ENCODE data around the gene PTPRZ1. TPM values are rescaled to one million over a fixed set of nuclear protein-coding genes. Genes with fewer than 3 reads are reported as not detected.

Gene PTPRZ1
- total RNA-seq, 1 experiment from 2014 or later, result not detected

- no peaks in the 10 kb centered on the region for H3F3A ChIP-seq (ENCODE audit: low read length, unreplicated experiment)
- intact Hi-C loops (cut with micrococcal nuclease), result no loop called here
- no peaks in the 10 kb centered on the region for H3K36me3 ChIP-seq (ENCODE audit: low read depth, low read length)
- no peaks in the 10 kb centered on the region for H3K9me2 ChIP-seq (replicated peaks; ENCODE audit: low read length)
- H3K9me3 ChIP-seq (ENCODE audit: low read length), result no peaks in the 10 kb centered on the region
- no TSS peak for BruUV-seq (replicated peaks)
- ChIA-PET POLR2A (ENCODE audit: unreplicated experiment) (no interaction called here), CTCF (no interaction called here)
- ATAC-seq, result no peak
- H3K4me3 ChIP-seq (ENCODE audit: low read length), result no peak overlapping the region
- DNase-seq, result no peak
- H3K4me1 ChIP-seq (ENCODE audit: insufficient read depth, low read length), result no peaks in the 10 kb centered on the region
- no peak overlapping the region for H2AFZ ChIP-seq (ENCODE audit: low read length)
- peaks cover 19% of the 10 kb centered on the region; the same call in 1 of the 2 replicates for H3K27me3 ChIP-seq (ENCODE audit: low read length)
- no peak overlapping the region for H3K9ac ChIP-seq (ENCODE audit: low read length)
- H3K79me2 ChIP-seq (ENCODE audit: low read length), result no peaks in the 10 kb centered on the region
- H4K20me1 ChIP-seq (ENCODE audit: low read length), result no peaks in the 10 kb centered on the region
- no peak overlapping the region for H3K4me2 ChIP-seq (ENCODE audit: low read length)
- no peak overlapping the region for H3K27ac ChIP-seq (ENCODE audit: low read length)
- TF ChIP-seq EZH2phosphoT487 (IDR thresholded peaks at IDR 0.05; ENCODE audit: borderline replicate concordance, low read length) (no peak), EZH2 (IDR thresholded peaks at IDR 0.05; ENCODE audit: low read length, unreplicated experiment) (no peak), CTCF (conservative IDR thresholded peaks at IDR 0.05; ENCODE audit: low read depth, low read length) (no peak)
These were observed 65.6 kb downstream of the PTPRZ1 start for GRCh38 chr7:121938429-121938996.

GRCh38 chr7:121940918-121941317 is 68.0 kb downstream of the PTPRZ1 start:
- BruUV-seq (replicated peaks), result no TSS peak
- Histone ChIP-seq H3K79me2 (ENCODE audit: low read length) (no peaks in the 10 kb centered on the region), H3K4me2 (ENCODE audit: low read length) (no peak overlapping the region), H3K27me3 (ENCODE audit: low read length) (peaks cover 11% of the 10 kb centered on the region; the same call in 1 of the 2 replicates), H3K36me3 (ENCODE audit: low read depth, low read length) (no peaks in the 10 kb centered on the region), H3K9me3 (ENCODE audit: low read length) (no peaks in the 10 kb centered on the region), H3K4me1 (ENCODE audit: insufficient read depth, low read length) (peaks cover 10% of the 10 kb centered on the region; the same call in 1 of the 2 replicates), H3K9ac (ENCODE audit: low read length) (no peak overlapping the region), H3K9me2 (replicated peaks; ENCODE audit: low read length) (no peaks in the 10 kb centered on the region), H3K4me3 (ENCODE audit: low read length) (no peak overlapping the region), H3F3A (ENCODE audit: low read length, unreplicated experiment) (no peaks in the 10 kb centered on the region), H2AFZ (ENCODE audit: low read length) (no peak overlapping the region), H4K20me1 (ENCODE audit: low read length) (no peaks in the 10 kb centered on the region), H3K27ac (ENCODE audit: low read length) (no peak overlapping the region)
- TF ChIP-seq CTCF (conservative IDR thresholded peaks at IDR 0.05; ENCODE audit: low read depth, low read length), result no peak
- no peak for TF ChIP-seq EZH2 (IDR thresholded peaks at IDR 0.05; ENCODE audit: low read length, unreplicated experiment)
- TF ChIP-seq EZH2phosphoT487 (IDR thresholded peaks at IDR 0.05; ENCODE audit: borderline replicate concordance, low read length), result no peak
- DNase-seq, result no peak
- no peak for ATAC-seq
- ChIA-PET POLR2A (ENCODE audit: unreplicated experiment) (no interaction called here), CTCF (no interaction called here)
- intact Hi-C loops (cut with micrococcal nuclease), result no loop called here

GRCh38 chr7:121941830-121942229 is 68.9 kb downstream of the PTPRZ1 start:
- CTCF ChIA-PET, result no interaction called here
- Histone ChIP-seq H3K27ac (ENCODE audit: low read length) (no peak overlapping the region), H3K9me3 (ENCODE audit: low read length) (no peaks in the 10 kb centered on the region), H3F3A (ENCODE audit: low read length, unreplicated experiment) (no peaks in the 10 kb centered on the region), H3K9me2 (replicated peaks; ENCODE audit: low read length) (no peaks in the 10 kb centered on the region), H3K4me3 (ENCODE audit: low read length) (no peak overlapping the region), H3K4me1 (ENCODE audit: insufficient read depth, low read length) (peaks cover 10% of the 10 kb centered on the region; the same call in 1 of the 2 replicates), H3K79me2 (ENCODE audit: low read length) (no peaks in the 10 kb centered on the region), H3K4me2 (ENCODE audit: low read length) (no peak overlapping the region), H3K9ac (ENCODE audit: low read length) (no peak overlapping the region), H2AFZ (ENCODE audit: low read length) (no peak overlapping the region), H3K27me3 (ENCODE audit: low read length) (peaks cover 11% of the 10 kb centered on the region; the same call in 1 of the 2 replicates), H4K20me1 (ENCODE audit: low read length) (no peaks in the 10 kb centered on the region), H3K36me3 (ENCODE audit: low read depth, low read length) (no peaks in the 10 kb centered on the region)
- intact Hi-C loops (cut with micrococcal nuclease), result no loop called here
- ATAC-seq (no peak), DNase-seq (no peak)
- no peak for TF ChIP-seq EZH2phosphoT487 (IDR thresholded peaks at IDR 0.05; ENCODE audit: borderline replicate concordance, low read length)
- TF ChIP-seq CTCF (conservative IDR thresholded peaks at IDR 0.05; ENCODE audit: low read depth, low read length), result no peak
- TF ChIP-seq EZH2 (IDR thresholded peaks at IDR 0.05; ENCODE audit: low read length, unreplicated experiment), result no peak
- BruUV-seq (replicated peaks), result no TSS peak
- POLR2A ChIA-PET (ENCODE audit: unreplicated experiment), result no interaction called here
